Gastroesophageal sphincter (tissue), 4 donors: Measurements from ENCODE around the gene BTBD2. TPM values are rescaled to one million over a fixed set of nuclear protein-coding genes. Genes with fewer than 3 reads are reported as not detected.

Experiments
- ATAC-seq: fragments of 150-250 bp; one replicate; pipeline ENCODE4 v1.9.1; 2016; ENCODE audit warnings: mild to moderate bottlenecking, moderate library complexity
- H3K27ac ChIP-seq, 4 donors: fragments of 200-600 bp; sonication (generic) in 3 of 4; 1 replicate in 3 of 4; 2 replicates in 1 of 4; pipeline ENCODE4 v1.5.1; 2016 to 2019
- H3K27me3 ChIP-seq: fragments of 200-600 bp; sonication (generic); one replicate; pipeline ENCODE4 v1.5.1; 2019
- H3K36me3 ChIP-seq, 2 donors: fragments of 200-600 bp; sonication (generic); one replicate each; pipeline ENCODE4 v1.5.1; 2019; ENCODE audit warnings: control low read depth in 1 of 2
- H3K4me1 ChIP-seq, 3 donors: fragments of 200-600 bp; sonication (generic); 1 replicate in 2 of 3; 2 replicates in 1 of 3; pipeline ENCODE4 v1.5.1; 2016 to 2019; ENCODE audit warnings: control low read depth in 2 of 3
- H3K4me3 ChIP-seq, 2 donors: fragments of 200-600 bp; sonication (generic); one replicate each; pipeline ENCODE4 v1.5.1; 2019; ENCODE audit warnings: mild to moderate bottlenecking in 1 of 2, moderate library complexity in 1 of 2
- H3K9me3 ChIP-seq, 3 donors: fragments of 200-600 bp; sonication (generic); one replicate each; pipeline ENCODE4 v1.5.1; 2017 to 2019; ENCODE audit warnings: control low read depth in 2 of 3
- EP300 ChIP-seq: sonication (generic); formaldehyde crosslinking; IDR thresholded peaks from one replicate; pipeline ENCODE4 v1.6.1; 2017; ENCODE audit warnings: antibody characterized with exemption, mild to moderate bottlenecking
- POLR2A ChIP-seq, 2 donors: fragments of 450-650 bp; IDR thresholded peaks; one replicate each; pipeline ENCODE4 v1.6.1; 2017; ENCODE audit warnings: antibody characterized with exemption in 2 of 2, mild to moderate bottlenecking in 2 of 2, moderate library complexity in 1 of 2
- POLR2AphosphoS5 ChIP-seq: sonication (generic); formaldehyde crosslinking; IDR thresholded peaks from one replicate; pipeline ENCODE4 v1.6.1; 2017; ENCODE audit warnings: antibody characterized with exemption
- WGBS, 2 donors: methylation state at CpG; one replicate each; pipeline ENCODE4 v1.1.5; 2018; ENCODE audit warnings: low coverage in 1 of 2; 5-methylcytosine and 5-hydroxymethylcytosine counted together
- total RNA-seq, 4 donors: library from RNA; depleted of rRNA; stranded (reverse); fragments of >200 nt; gene quantifications; one replicate each; pipeline ENCODE4 v1.1.0, GENCODE V29; 2016
- TF ChIP-seq, protein P1 (sequence below), 4 experiments: fragments of 200-600 bp in 2 of 4; fragments of 450-650 bp in 2 of 4; sonication (generic) in 1 of 4; IDR thresholded peaks; one replicate each; pipeline ENCODE4 v1.5.1; 2017 to 2019; ENCODE audit warnings: antibody characterized with exemption in 4 of 4, mild to moderate bottlenecking in 2 of 4, moderate library complexity in 2 of 4

The BTBD2 gene
- total RNA-seq, 4 donors from 2014 or later: 44.0 to 125 (median 59.9) TPM

DNA sequence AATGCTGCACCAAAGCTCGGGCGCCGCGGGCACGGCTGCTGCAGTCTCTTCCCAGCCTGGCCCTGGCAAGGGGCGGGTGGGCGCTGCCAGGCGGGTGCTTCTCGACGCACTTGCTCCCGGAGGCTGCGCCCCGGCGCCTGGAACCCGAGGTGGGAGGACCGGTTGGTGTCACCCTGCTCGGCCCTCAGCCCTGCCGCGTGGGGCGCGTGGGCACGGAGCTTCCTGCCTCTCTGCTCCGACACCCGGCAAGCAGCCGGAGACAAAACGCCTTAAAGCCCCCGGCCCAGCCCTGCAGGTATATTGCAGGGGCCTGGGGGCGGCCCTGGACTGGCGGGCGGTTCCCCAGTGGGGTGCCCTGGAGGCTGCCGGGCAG is 34.7 kb downstream of the BTBD2 start:
- Histone ChIP-seq H3K27ac (no peak overlapping the region), H3K9me3 (no peaks in the 10 kb centered on the region), H3K36me3 (peaks cover 0 to 82% of the 10 kb centered on the region in 2 donors), H3K4me1 (peaks cover 0 to under 1% (median 0%) of the 10 kb centered on the region in 3 donors), H3K27me3 (no peaks in the 10 kb centered on the region), H3K4me3 (no peak overlapping the region)
- WGBS, 2 donors: no CpG with 5 or more reads among the region's 31 CpGs
- TF ChIP-seq EP300: no peak
- TF ChIP-seq, protein P1, sequence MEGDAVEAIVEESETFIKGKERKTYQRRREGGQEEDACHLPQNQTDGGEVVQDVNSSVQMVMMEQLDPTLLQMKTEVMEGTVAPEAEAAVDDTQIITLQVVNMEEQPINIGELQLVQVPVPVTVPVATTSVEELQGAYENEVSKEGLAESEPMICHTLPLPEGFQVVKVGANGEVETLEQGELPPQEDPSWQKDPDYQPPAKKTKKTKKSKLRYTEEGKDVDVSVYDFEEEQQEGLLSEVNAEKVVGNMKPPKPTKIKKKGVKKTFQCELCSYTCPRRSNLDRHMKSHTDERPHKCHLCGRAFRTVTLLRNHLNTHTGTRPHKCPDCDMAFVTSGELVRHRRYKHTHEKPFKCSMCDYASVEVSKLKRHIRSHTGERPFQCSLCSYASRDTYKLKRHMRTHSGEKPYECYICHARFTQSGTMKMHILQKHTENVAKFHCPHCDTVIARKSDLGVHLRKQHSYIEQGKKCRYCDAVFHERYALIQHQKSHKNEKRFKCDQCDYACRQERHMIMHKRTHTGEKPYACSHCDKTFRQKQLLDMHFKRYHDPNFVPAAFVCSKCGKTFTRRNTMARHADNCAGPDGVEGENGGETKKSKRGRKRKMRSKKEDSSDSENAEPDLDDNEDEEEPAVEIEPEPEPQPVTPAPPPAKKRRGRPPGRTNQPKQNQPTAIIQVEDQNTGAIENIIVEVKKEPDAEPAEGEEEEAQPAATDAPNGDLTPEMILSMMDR (IDR thresholded peaks at IDR 0.05): no peak
- TF ChIP-seq POLR2AphosphoS5: no peak
- no peak for TF ChIP-seq POLR2A (IDR thresholded peaks at IDR 0.05)
- ATAC-seq: no peak

- Histone ChIP-seq H3K4me3 (no peak overlapping the region), H3K9me3 (no peaks in the 10 kb centered on the region)
Observed at GRCh38 chr19:1980091-1980808, 35.3 kb downstream of the BTBD2 start.

GRCh38 chr19:1979642-1980041 is 35.9 kb downstream of the BTBD2 start:
- no peak overlapping the region for H3K4me3 ChIP-seq
- no peaks in the 10 kb centered on the region for H3K9me3 ChIP-seq
- peaks cover 0 to 12% (median 4%) of the 10 kb centered on the region in 3 donors for H3K4me1 ChIP-seq
- TF ChIP-seq POLR2A (IDR thresholded peaks at IDR 0.05) (no peak), EP300 (no peak), POLR2AphosphoS5 (no peak)
- TF ChIP-seq, protein P1 (IDR thresholded peaks at IDR 0.05): no peak
- H3K36me3 ChIP-seq: peaks cover 0 to 82% of the 10 kb centered on the region in 2 donors
- H3K27ac ChIP-seq: no peak overlapping the region
- WGBS, 2 donors: no CpG with 5 or more reads among the region's 28 CpGs
- no peak for ATAC-seq
- H3K27me3 ChIP-seq: no peaks in the 10 kb centered on the region

More at GRCh38 chr19:1980091-1980808, 35.3 kb downstream of the BTBD2 start:
- H3K4me1 ChIP-seq: peaks cover 0 to 6% (median 1%) of the 10 kb centered on the region in 3 donors
- no peaks in the 10 kb centered on the region for H3K27me3 ChIP-seq
- ATAC-seq: no peak
- no peak overlapping the region for H3K27ac ChIP-seq
- peaks cover 0 to 82% of the 10 kb centered on the region in 2 donors for H3K36me3 ChIP-seq
- TF ChIP-seq, protein P1 (IDR thresholded peaks at IDR 0.05): no peak
- TF ChIP-seq POLR2A (IDR thresholded peaks at IDR 0.05) (no peak), EP300 (no peak), POLR2AphosphoS5 (no peak)
- 90% methylated on average over 2 of the region's 35 CpGs; no CpG with 5 or more reads in 1 of the 2 donors for WGBS, 2 donors

- Histone ChIP-seq H3K4me3 (no peak overlapping the region), H3K9me3 (no peaks in the 10 kb centered on the region), H3K36me3 (peaks cover 0 to 81% of the 10 kb centered on the region in 2 donors), H3K4me1 (peaks cover 0 to 13% (median 4%) of the 10 kb centered on the region in 3 donors), H3K27me3 (no peaks in the 10 kb centered on the region), H3K27ac (no peak overlapping the region)
- no CpG with 5 or more reads among the region's 43 CpGs for WGBS, 2 donors
- no peak for ATAC-seq
- TF ChIP-seq EP300: no peak
- TF ChIP-seq, protein P1 (IDR thresholded peaks at IDR 0.05): no peak
Observed at GRCh38 chr19:1979017-1979416, 36.5 kb downstream of the BTBD2 start.

GRCh38 chr19:1978346-1978894 is 37.1 kb downstream of the BTBD2 start:
- no peaks in the 10 kb centered on the region for H3K9me3 ChIP-seq
- H3K4me1 ChIP-seq: peaks cover 0 to 13% (median 4%) of the 10 kb centered on the region in 3 donors
- no peak for ATAC-seq
- H3K36me3 ChIP-seq: peaks cover 0 to 80% of the 10 kb centered on the region in 2 donors
- no peak overlapping the region for H3K4me3 ChIP-seq
- H3K27me3 ChIP-seq: no peaks in the 10 kb centered on the region
- H3K27ac ChIP-seq: no peak overlapping the region
- no peak for TF ChIP-seq POLR2A (IDR thresholded peaks at IDR 0.05)
- TF ChIP-seq, protein P1 (IDR thresholded peaks at IDR 0.05): no peak
- no peak for TF ChIP-seq EP300
- no peak for TF ChIP-seq POLR2AphosphoS5
- no CpG with 5 or more reads among the region's 51 CpGs for WGBS, 2 donors
